GM18505 (cell line): Measurements from ENCODE around the gene ASIC3.

ENCODE experiments used
- ATAC-seq: cut with Tn5 transposase; IDR thresholded peaks from one replicate; pipeline ENCODE4 v1.9.1; 2021; ENCODE audit not compliant: unreplicated experiment
- POLR2A ChIP-seq: IDR thresholded peaks from 4 replicates; pipeline ENCODE4 v1.6.1; 2011; ENCODE audit warnings: borderline replicate concordance; ENCODE audit not compliant: insufficient read depth, insufficient read length; ENCODE audit errors: extremely low read depth

The ASIC3 gene

GRCh38 chr7:151060416-151061212 lies 12.3 kb downstream of the ASIC3 start:
- ATAC-seq, result no peak
- TF ChIP-seq POLR2A, result no peak

- no peak for ATAC-seq
- no peak for TF ChIP-seq POLR2A
Measured at GRCh38 chr7:151061213-151062110, 13.1 kb downstream of the ASIC3 start.

- ATAC-seq, result no peak
- TF ChIP-seq POLR2A, result no peak
Measured at GRCh38 chr7:151062111-151062398, 13.7 kb downstream of the ASIC3 start.

GRCh38 chr7:151062399-151063211 lies 14.3 kb downstream of the ASIC3 start:
- no peak for ATAC-seq
- TF ChIP-seq POLR2A, result no peak

- TF ChIP-seq POLR2A, result no peak
Measured at GRCh38 chr7:151063212-151063561, 14.9 kb downstream of the ASIC3 start.

GRCh38 chr7:151064454-151064853 lies 16.1 kb downstream of the ASIC3 start:
- no peak for ATAC-seq
- TF ChIP-seq POLR2A, result no peak

More at GRCh38 chr7:151063212-151063561, 14.9 kb downstream of the ASIC3 start:
- no peak for ATAC-seq

GRCh38 chr7:151064993-151065392 lies 16.7 kb downstream of the ASIC3 start:
- no peak for TF ChIP-seq POLR2A
- no peak for ATAC-seq

GRCh38 chr7:151065516-151065915 lies 17.2 kb downstream of the ASIC3 start:
- ATAC-seq, result no peak
- no peak for TF ChIP-seq POLR2A

GRCh38 chr7:151066273-151066974 lies 18.1 kb downstream of the ASIC3 start:
- no peak for TF ChIP-seq POLR2A
- no peak for ATAC-seq

GRCh38 chr7:151068069-151068773 lies 19.9 kb downstream of the ASIC3 start:
- TF ChIP-seq POLR2A, result no peak
- no peak for ATAC-seq

GRCh38 chr7:151069841-151070573 lies 21.7 kb downstream of the ASIC3 start:
- TF ChIP-seq POLR2A, result no peak
- no peak for ATAC-seq

- ATAC-seq, result no peak
- no peak for TF ChIP-seq POLR2A
Measured at GRCh38 chr7:151070574-151070960, 22.2 kb downstream of the ASIC3 start.
